ENCODE data around the gene CSRNP3.

- TF ChIP-seq CTCF (IDR thresholded peaks at IDR 0.05) (no peak), POLR2A (IDR thresholded peaks at IDR 0.05) (no peak), EP300 (IDR thresholded peaks at IDR 0.05) (no peak)
Observed at GRCh38 chr2:165631089-165631488, 161.6 kb downstream of the CSRNP3 start.

Data from ovary (tissue), 3 donors.